Epithelial cell of esophagus (primary cell): ENCODE data around the gene TNPO3.

ENCODE experiments used
- DNase-seq: peaks from one replicate; pipeline ENCODE4 v3.0.0; 2010; ENCODE audit warnings: low read depth
- H3K4me3 ChIP-seq: 2 replicates; pipeline ENCODE4 v1.5.1; 2011; ENCODE audit warnings: mild to moderate bottlenecking, low read length, control low read depth
- CTCF ChIP-seq: IDR thresholded peaks from 2 replicates; pipeline ENCODE4 v1.5.1; 2011; ENCODE audit warnings: low read depth, mild to moderate bottlenecking, low read length, control low read depth, inconsistent platforms; ENCODE audit not compliant: insufficient read depth; ENCODE audit errors: missing control alignments

The TNPO3 gene

GRCh38 chr7:128941946-128942526 lies 112.9 kb downstream of the TNPO3 start:
- DNase-seq: no peak
- H3K4me3 ChIP-seq: no peak overlapping the region
- no peak for TF ChIP-seq CTCF

- DNase-seq: no peak
- no peak for TF ChIP-seq CTCF
- no peak overlapping the region for H3K4me3 ChIP-seq
These were observed 113.5 kb downstream of the TNPO3 start for GRCh38 chr7:128941323-128941890.

- no peak for DNase-seq
- H3K4me3 ChIP-seq: no peak overlapping the region
- no peak for TF ChIP-seq CTCF
These were observed 114.2 kb downstream of the TNPO3 start for GRCh38 chr7:128940494-128941322.

- DNase-seq: no peak
- no peak overlapping the region for H3K4me3 ChIP-seq
- no peak for TF ChIP-seq CTCF
These were observed 115.0 kb downstream of the TNPO3 start for GRCh38 chr7:128939861-128940410.

- no peak overlapping the region for H3K4me3 ChIP-seq
- no peak for TF ChIP-seq CTCF
- no peak for DNase-seq
These were observed 115.6 kb downstream of the TNPO3 start for GRCh38 chr7:128939075-128939860.

- H3K4me3 ChIP-seq: peak overlapping the region; percentile 55
- DNase-seq: peak; percentile 15
- TF ChIP-seq CTCF: no peak
These were observed 116.3 kb downstream of the TNPO3 start for GRCh38 chr7:128938544-128939074.
